C4-2B (cell line): Measurements from ENCODE around the gene VCL.

ENCODE experiments used
- CTCF ChIP-seq: fragments of 450-650 bp; conservative IDR thresholded peaks from 2 replicates; pipeline ENCODE4 v1.5.1; 2017; ENCODE audit warnings: mild to moderate bottlenecking
- ZFX ChIP-seq: fragments of 450-650 bp; IDR thresholded peaks from 2 replicates; pipeline ENCODE4 v1.6.1; 2017

- TF ChIP-seq CTCF (no peak), ZFX (no peak)
These were observed 30.4 kb upstream of the VCL start for GRCh38 chr10:73967544-73967943.
